GM19397 (cell line): ENCODE data around the gene PHACTR3.

Experiments
- ATAC-seq: cut with Tn5 transposase; IDR thresholded peaks from one replicate; pipeline ENCODE4 v1.9.1; 2021; ENCODE audit warnings: mild to moderate bottlenecking, moderate library complexity; ENCODE audit not compliant: unreplicated experiment

The PHACTR3 gene

GRCh38 chr20:59785986-59786795 is 181.9 kb downstream of the PHACTR3 start:
- no peak for ATAC-seq

- no peak for ATAC-seq
Observed at GRCh38 chr20:59786801-59787537, 182.6 kb downstream of the PHACTR3 start.

- no peak for ATAC-seq
Observed at GRCh38 chr20:59787538-59787890, 183.2 kb downstream of the PHACTR3 start.

GRCh38 chr20:59788196-59788735 is 183.9 kb downstream of the PHACTR3 start:
- no peak for ATAC-seq

GRCh38 chr20:59788811-59789397 is 184.6 kb downstream of the PHACTR3 start:
- no peak for ATAC-seq

DNA sequence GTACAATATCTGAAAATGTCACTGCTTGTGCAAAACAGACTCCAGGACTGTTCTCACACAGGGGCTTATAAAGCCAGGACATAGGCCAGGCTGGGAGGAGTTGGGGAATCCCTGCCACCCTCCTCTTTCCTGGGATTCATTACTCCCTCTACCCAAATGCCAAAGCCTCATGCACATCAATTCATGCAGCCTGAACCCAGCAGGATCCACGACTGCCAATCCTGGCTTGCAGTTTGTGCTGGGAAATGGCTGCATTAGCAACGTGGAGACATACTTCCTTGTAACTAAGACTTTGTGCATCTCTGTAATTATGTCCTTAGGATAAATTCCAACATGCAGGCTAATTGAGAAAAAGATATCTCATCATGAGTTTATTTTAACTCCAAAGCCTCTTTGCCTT is 185.3 kb downstream of the PHACTR3 start:
- no peak for ATAC-seq

DNA sequence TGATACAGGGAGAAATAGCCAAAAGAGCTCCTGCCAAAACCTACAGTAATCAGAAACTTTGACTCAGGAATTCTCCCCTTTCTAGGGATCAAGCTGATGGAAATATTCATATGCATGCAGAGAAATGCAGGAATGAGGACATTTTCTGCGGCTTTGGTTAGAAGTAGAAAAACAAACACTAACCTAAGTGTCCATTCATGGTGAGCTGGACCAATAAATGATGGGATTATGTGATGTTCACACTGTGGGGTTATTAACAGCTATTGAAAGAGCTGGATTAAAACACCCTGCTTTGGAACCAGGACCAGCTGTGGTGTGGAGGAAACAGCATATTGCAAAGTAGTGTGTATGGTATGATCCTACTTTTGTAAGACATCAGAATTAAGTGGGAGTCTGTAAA is 186.0 kb downstream of the PHACTR3 start:
- ATAC-seq: no peak

DNA sequence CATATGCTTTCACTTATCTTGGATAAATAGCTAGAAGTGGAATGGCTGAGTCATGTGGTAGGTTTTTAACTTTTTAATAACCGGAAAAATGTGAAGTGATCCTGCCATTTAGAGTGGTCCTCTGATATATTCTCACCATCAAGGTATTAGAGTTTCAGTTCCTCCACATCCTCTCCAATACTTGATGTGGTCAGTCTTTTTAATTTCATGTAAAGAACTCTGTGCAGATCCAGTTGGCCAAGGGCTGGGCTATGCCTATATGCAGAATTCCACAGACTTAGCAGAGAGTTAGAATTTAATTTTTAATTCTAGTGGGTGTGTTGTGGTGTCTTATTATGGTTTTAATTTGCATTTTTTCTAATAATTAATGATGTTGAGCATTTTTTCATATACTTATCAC is 188.0 kb downstream of the PHACTR3 start:
- no peak for ATAC-seq

- ATAC-seq: no peak
Observed at GRCh38 chr20:59794555-59794954, 190.2 kb downstream of the PHACTR3 start.

- ATAC-seq: no peak
Observed at GRCh38 chr20:59800309-59800708, 196.0 kb downstream of the PHACTR3 start.

- no peak for ATAC-seq
Observed at GRCh38 chr20:59802018-59802417, 197.7 kb downstream of the PHACTR3 start.

DNA sequence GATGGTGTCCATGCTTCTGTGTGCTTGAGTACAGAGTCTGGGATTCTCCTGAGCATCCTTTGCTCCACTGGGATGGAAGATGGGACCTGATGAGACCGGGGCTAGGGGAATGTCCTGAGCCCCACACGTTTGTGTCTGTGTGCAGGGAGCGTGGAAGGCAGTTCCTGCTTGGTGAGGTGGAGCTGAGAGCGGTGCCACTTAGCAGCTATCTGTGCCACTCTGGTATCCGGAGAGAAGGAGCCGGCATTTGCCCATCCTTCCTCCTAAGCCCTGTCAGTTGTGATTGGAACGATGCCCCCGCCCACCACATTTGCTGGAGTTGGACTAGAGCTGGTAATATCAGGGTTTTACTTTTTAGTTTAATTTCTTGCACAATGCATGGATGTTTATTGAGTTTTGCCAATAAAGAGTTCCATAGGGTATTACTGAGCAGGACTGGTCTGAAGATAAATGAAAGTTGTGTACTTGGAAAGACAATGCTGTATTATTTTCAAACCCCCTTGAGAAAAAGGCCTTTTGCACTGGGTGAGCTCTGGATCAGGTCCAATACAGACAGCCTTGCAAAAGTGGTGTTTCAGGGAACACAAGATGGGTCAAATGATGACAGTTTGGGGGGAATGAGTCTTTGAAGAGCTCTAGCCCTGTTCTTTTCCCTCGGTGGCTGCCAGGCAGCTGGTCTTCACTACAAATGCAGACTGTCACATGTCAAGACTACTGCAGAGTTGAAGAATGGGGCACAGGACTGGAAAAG is 198.3 kb downstream of the PHACTR3 start:
- no peak for ATAC-seq

GRCh38 chr20:59804347-59804746 is 200.0 kb downstream of the PHACTR3 start:
- ATAC-seq: no peak

- ATAC-seq: no peak
Observed at GRCh38 chr20:59804871-59805665, 200.7 kb downstream of the PHACTR3 start.

- no peak for ATAC-seq
Observed at GRCh38 chr20:59805786-59806577, 201.6 kb downstream of the PHACTR3 start.

DNA sequence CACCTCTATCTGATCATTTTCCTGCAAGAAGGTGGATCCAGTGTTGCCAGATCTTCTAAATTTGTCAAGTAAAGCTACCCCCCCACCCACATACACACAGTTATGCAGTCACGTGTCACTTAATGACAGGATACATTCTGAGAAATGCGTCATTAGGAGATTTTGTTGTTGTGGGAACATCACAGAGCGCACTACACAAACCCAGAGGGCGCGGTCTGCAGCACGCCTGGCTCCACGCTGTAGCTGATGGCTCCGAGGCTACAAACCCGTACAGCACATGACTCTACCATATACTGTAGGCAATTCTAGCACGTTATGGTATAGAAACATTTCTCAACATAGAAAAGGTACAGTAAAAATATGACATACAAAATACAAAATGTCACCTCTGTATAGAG is 202.2 kb downstream of the PHACTR3 start:
- no peak for ATAC-seq

- ATAC-seq: no peak
Observed at GRCh38 chr20:59807909-59808728, 203.8 kb downstream of the PHACTR3 start.

GRCh38 chr20:59808729-59809381 is 204.5 kb downstream of the PHACTR3 start:
- no peak for ATAC-seq
